Pancreas (tissue), 10 donors: ENCODE measurements around the gene ANKS1A. TPM values are rescaled to one million over a fixed set of nuclear protein-coding genes. Genes with fewer than 3 reads are reported as not detected.

Experiments used
- ATAC-seq, 4 donors: fragments of 200-7000 bp; cut with Tn5 transposase; one replicate each; pipeline versions ENCODE4 v1.8.0 to v1.9.1; 2020; ENCODE audit warnings: mild to moderate bottlenecking in 4 of 4, moderate library complexity in 4 of 4
- DNase-seq, 6 donors: peaks; one replicate each; pipeline ENCODE4 v3.0.0-alpha.2; 2020
- FAIRE-seq: peaks from 2 replicates; lab custom pipeline; 2012; peaks lifted over from hg19 to GRCh38; lab: Jason Lieb, UNC
- H3K27ac ChIP-seq, 4 donors: fragments of 200-600 bp; sonication (generic); 1 replicate in 3 of 4; 2 replicates in 1 of 4; pipeline versions ENCODE4 v1.5.0 to v1.8.0; 2020
- H3K27me3 ChIP-seq, 4 donors: fragments of 200-600 bp; one replicate each; pipeline ENCODE4 v1.8.0; 2021
- H3K36me3 ChIP-seq, 3 donors: fragments of 200-600 bp; sonication (generic) in 1 of 3; one replicate each; pipeline versions ENCODE4 v1.5.0 to v1.8.0; 2020 to 2021
- H3K4me1 ChIP-seq, 3 donors: fragments of 200-600 bp; one replicate each; pipeline ENCODE4 v1.8.0; 2021
- H3K4me3 ChIP-seq, 4 donors: fragments of 200-600 bp; sonication (generic) in 2 of 4; one replicate each; pipeline versions ENCODE4 v1.5.0 to v1.8.0; 2020 to 2021
- H3K9me3 ChIP-seq, 4 donors: fragments of 200-600 bp; one replicate each; pipeline ENCODE4 v1.8.0; 2021
- WGBS, 2 donors: extraction: QIAGEN DNeasy Blood & Tissue Kit; methylation state at CpG; one replicate each; pipeline ENCODE4 v1.1.7; 2013; 5-methylcytosine and 5-hydroxymethylcytosine counted together
- intact Hi-C, 3 donors: fragments of 100-400 bp; cut with DNase I; formaldehyde crosslinking; loops; one replicate each; pipeline versions ENCODE4 v1.11.1 to v1.14.2; 2022
- polyA plus RNA-seq, 2 donors: library from polyadenylated mRNA; stranded (reverse); fragments of 200-250 nt; gene quantifications; one replicate each; pipeline ENCODE4 v1.2.3, GENCODE V29; 2013
- total RNA-seq, 6 donors: library from RNA; stranded (reverse); fragmentation: NEBNext Ultra II Directional in 4 of 6; extraction: Animal tissue kit (Norgen Biotek cat#: 25700) in 4 of 6; gene quantifications; one replicate each; pipeline versions ENCODE4 v1.2.1 to v1.2.4, GENCODE V29; 2021 to 2023
- TF ChIP-seq, protein P1 (sequence below), 4 donors: fragments of 200-600 bp; sonication (generic) in 3 of 4; IDR thresholded peaks; one replicate each; pipeline versions ENCODE4 v1.5.0 to v1.8.0; 2021; ENCODE audit warnings: antibody characterized with exemption in 4 of 4
- donor health status: healthy with polysubstance abuse.
- donor health status: DM: no; HTN: no; CAD: no; lungs with moderate emphysema.
- donor health status: DM: no; HTN: no; CAD: no.
- donor health status: control.
- donor health status: control.
- donor health status: Bipolar disorder and iron deficiency.
- donor health status: DM: yes; HTN: yes; CAD: no.
- donor health status: DM: no; HTN: no; CAD: no.
- donor health status: DM: no; HTN: no; CAD: no.
- donor health status: DM: yes; HTN: yes; CAD: no.

Gene ANKS1A
- total and polyA plus RNA-seq, 8 donors: 6.1 to 16.7 (median 8.0) TPM

DNA sequence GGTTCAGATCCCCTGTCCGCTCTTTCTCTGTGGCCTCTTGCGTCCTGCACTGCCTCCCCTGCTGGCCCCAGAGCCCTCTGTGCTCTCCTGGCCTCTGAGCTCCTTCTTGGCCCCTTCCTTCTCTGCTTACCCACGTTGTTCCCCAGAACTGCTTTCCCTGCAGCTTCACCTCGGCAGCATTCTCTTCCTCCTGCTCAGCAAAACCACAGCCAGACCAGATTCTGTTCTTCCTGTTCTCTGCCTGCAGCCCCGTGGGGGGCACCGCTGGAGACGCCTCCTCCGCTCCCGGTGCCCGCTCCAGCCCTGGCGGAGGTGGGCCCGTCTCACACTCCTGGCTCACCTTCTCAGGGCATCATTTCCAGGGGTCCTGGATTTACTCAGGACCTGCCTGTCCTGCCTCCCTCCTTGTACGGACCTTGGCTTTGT is 192.4 kb downstream of the ANKS1A start:
- no peak overlapping the region for H3K27ac ChIP-seq
- no peaks in the 10 kb centered on the region for H3K4me1 ChIP-seq
- 72 to 75% methylated on average over 13 of the region's 13 CpGs for WGBS, 2 donors
- TF ChIP-seq, protein P1, sequence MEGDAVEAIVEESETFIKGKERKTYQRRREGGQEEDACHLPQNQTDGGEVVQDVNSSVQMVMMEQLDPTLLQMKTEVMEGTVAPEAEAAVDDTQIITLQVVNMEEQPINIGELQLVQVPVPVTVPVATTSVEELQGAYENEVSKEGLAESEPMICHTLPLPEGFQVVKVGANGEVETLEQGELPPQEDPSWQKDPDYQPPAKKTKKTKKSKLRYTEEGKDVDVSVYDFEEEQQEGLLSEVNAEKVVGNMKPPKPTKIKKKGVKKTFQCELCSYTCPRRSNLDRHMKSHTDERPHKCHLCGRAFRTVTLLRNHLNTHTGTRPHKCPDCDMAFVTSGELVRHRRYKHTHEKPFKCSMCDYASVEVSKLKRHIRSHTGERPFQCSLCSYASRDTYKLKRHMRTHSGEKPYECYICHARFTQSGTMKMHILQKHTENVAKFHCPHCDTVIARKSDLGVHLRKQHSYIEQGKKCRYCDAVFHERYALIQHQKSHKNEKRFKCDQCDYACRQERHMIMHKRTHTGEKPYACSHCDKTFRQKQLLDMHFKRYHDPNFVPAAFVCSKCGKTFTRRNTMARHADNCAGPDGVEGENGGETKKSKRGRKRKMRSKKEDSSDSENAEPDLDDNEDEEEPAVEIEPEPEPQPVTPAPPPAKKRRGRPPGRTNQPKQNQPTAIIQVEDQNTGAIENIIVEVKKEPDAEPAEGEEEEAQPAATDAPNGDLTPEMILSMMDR (IDR thresholded peaks at IDR 0.05): no peak
- intact Hi-C loops: no loop called here
- ATAC-seq: peak in 1 of 4 donors; percentile 41
- DNase-seq: peak in 1 of 6 donors; percentile 25
- H3K9me3 ChIP-seq: no peaks in the 10 kb centered on the region
- no peak overlapping the region for H3K4me3 ChIP-seq
- peaks cover 0 to 52% (median 13%) of the 10 kb centered on the region in 3 donors for H3K36me3 ChIP-seq
- H3K27me3 ChIP-seq: no peaks in the 10 kb centered on the region
- FAIRE-seq: no peak

DNA sequence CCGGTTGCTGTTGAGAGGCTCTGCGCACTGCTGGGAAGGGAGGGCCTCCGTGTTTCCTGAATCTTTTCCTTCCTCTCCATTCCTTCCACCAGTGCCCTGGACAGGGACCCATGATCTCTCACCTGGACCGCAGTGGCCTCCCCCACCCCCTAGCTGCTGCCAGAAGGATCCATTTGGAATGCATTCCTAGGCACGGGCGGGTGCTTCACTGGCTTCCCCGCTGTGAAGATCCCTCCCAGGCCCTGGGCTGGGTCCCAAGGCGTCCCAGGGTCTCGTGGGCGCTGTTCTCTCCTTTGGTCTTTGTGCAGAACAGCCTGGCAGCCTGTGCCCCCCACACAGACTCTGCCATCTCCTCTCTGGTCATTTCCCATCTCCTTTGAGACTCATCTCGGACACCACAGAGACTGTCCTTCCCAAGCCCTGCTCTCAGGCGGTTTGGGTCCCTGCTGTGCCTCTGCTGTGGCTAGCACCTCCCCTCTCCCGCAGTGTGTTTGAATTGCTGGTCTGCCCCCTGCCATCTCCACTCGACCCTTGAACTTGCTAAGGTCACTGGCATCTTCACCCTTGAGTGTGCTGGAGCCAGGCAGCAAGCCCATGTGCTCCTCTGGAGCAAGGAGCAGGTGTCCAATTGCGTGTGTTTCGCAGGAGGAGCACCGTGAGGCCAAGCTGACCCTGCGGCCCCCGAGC is 193.1 kb downstream of the ANKS1A start:
- Histone ChIP-seq H3K27ac (no peak overlapping the region), H3K27me3 (no peaks in the 10 kb centered on the region), H3K4me1 (no peaks in the 10 kb centered on the region), H3K9me3 (no peaks in the 10 kb centered on the region), H3K36me3 (peaks cover 0 to 56% (median 18%) of the 10 kb centered on the region in 3 donors), H3K4me3 (no peak overlapping the region)
- TF ChIP-seq, protein P1 (IDR thresholded peaks at IDR 0.05): no peak
- 85 to 87% methylated on average over 19 of the region's 19 CpGs for WGBS, 2 donors
- FAIRE-seq (no peak), DNase-seq (peak in 2 of 6 donors; percentile 31 to 39), ATAC-seq (no peak)
- intact Hi-C loops: no loop called here

DNA sequence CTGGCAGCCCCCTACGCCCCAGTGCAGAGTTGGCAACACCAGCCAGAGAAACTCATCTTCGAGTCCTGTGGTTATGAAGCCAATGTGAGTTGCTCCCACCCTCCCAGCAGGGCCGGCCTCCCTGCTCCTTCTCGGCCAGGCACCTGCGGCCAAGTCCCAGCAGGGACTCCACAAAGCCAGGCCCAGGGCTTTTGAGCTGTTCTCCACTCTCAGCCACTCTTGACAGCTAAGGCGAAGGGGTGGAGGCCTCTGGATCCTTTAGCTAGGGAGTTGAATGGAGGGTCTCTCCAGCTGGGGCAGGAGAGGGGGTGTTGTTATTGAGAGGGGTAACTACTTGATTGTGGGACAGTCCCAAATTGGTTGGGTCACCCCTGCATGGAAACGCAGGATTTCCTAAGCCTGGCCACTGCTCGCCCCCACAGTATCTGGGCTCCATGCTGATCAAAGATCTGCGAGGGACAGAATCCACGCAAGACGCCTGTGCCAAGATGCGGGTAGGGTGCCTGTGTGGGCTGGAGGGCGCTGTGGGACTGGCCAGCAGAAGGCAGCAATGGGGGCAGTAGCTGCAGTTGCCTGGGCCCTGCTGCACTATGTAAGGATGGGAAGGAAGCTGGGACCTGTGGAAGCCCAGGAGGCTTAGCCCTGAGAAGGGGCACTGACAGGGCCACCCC is 193.8 kb downstream of the ANKS1A start:
- TF ChIP-seq, protein P1 (IDR thresholded peaks at IDR 0.05): no peak
- H3K27me3 ChIP-seq: no peaks in the 10 kb centered on the region
- FAIRE-seq: no peak
- H3K36me3 ChIP-seq: peaks cover 0 to 62% (median 18%) of the 10 kb centered on the region in 3 donors
- no peak for ATAC-seq
- no peak overlapping the region for H3K4me3 ChIP-seq
- H3K27ac ChIP-seq: no peak overlapping the region
- intact Hi-C loops: no loop called here
- DNase-seq: peak in 1 of 6 donors; percentile 36
- 93 to 94% methylated on average over 13 of the region's 13 CpGs for WGBS, 2 donors
- no peaks in the 10 kb centered on the region for H3K9me3 ChIP-seq
- no peaks in the 10 kb centered on the region for H3K4me1 ChIP-seq

DNA sequence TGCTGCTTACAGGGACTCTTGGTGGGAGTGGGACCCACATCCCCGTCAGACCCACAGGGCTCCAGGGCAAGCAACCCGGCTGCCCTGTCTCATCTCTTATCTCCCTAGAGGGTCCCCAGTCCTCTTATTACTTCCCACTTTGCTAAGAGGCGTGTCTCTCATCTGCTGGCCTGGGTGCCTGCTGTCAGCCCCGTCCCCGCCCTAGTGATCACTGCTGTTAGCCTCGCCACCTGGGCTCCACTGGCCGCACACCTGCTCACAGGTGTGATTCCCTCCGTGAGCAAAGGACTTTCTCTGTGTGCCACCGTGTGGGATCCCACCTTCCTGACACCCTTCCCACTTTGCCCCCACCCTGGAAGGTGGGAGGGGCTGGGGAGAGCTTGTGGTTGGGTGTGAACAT is 194.5 kb downstream of the ANKS1A start:
- ATAC-seq (no peak), DNase-seq (peak in 1 of 6 donors; percentile 37), FAIRE-seq (no peak)
- H3K4me1 ChIP-seq: no peaks in the 10 kb centered on the region
- intact Hi-C loops: no loop called here
- 86 to 90% methylated on average over 9 of the region's 9 CpGs for WGBS, 2 donors
- no peak overlapping the region for H3K4me3 ChIP-seq
- H3K27me3 ChIP-seq: no peaks in the 10 kb centered on the region
- H3K27ac ChIP-seq: no peak overlapping the region
- no peaks in the 10 kb centered on the region for H3K9me3 ChIP-seq
- TF ChIP-seq, protein P1 (IDR thresholded peaks at IDR 0.05): no peak
- H3K36me3 ChIP-seq: peaks cover 0 to 62% (median 18%) of the 10 kb centered on the region in 3 donors
